Breast epithelium (tissue), 3 donors: ENCODE results near the gene TECPR1.

Experiments
- CTCF ChIP-seq, 3 donors: fragments of 450-650 bp; IDR thresholded peaks; one replicate each; pipeline ENCODE4 v1.5.1; 2016 to 2017; ENCODE audit warnings: antibody characterized with exemption in 3 of 3, mild to moderate bottlenecking in 3 of 3, moderate library complexity in 3 of 3
- POLR2A ChIP-seq: fragments of 450-650 bp; IDR thresholded peaks from one replicate; pipeline ENCODE4 v1.6.1; 2016; ENCODE audit warnings: antibody characterized with exemption, mild to moderate bottlenecking, moderate library complexity
- POLR2AphosphoS5 ChIP-seq, 3 donors: sonication (generic); formaldehyde crosslinking; IDR thresholded peaks; one replicate each; pipeline ENCODE4 v1.6.1; 2017; ENCODE audit warnings: antibody characterized with exemption in 3 of 3

DNA sequence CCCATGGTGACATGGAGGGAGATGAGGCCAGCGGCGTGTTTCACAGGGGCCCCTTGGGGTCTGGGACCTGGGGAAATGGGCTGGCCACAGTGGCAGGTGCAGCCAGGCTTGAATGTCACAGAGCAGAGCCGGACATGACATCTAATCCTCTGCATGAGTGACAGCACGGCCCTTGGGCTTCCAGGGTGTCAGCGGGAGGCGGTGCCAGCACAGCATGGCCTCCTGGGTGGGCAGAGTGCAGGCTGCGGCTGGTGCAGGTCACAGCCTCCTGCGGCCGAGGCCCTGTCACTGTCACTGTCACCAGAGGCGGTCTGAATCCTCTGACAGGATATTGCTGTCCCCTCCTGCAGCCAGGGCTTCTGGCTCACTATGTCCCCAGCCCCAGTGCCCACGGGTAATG lies 22.6 kb downstream of the TECPR1 start:
- TF ChIP-seq POLR2AphosphoS5 (IDR thresholded peaks at IDR 0.05) (no peak), CTCF (IDR thresholded peaks at IDR 0.05) (no peak), POLR2A (no peak)
